ENCODE results near the gene ZNHIT1.

DNA sequence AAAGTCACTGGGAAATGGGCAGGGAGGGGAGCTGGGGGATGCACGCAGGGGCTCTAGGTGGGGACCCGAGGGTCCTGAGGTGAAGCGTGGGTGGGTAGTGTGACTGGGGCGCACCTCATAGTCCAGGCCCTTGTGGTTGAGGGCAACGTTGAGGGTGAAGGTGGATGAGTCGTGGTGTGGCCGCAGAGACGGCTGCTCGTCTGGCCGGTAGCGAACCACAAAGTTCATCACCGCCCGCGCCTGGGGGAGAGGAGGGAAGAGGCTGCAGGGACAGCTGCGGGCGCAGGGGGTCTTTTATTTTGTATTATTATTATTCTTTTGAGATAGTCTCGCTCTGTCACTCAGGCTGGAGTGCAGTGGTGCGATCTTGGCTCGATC is 11.3 kb upstream of the ZNHIT1 start:
- TF ChIP-seq, protein P1, sequence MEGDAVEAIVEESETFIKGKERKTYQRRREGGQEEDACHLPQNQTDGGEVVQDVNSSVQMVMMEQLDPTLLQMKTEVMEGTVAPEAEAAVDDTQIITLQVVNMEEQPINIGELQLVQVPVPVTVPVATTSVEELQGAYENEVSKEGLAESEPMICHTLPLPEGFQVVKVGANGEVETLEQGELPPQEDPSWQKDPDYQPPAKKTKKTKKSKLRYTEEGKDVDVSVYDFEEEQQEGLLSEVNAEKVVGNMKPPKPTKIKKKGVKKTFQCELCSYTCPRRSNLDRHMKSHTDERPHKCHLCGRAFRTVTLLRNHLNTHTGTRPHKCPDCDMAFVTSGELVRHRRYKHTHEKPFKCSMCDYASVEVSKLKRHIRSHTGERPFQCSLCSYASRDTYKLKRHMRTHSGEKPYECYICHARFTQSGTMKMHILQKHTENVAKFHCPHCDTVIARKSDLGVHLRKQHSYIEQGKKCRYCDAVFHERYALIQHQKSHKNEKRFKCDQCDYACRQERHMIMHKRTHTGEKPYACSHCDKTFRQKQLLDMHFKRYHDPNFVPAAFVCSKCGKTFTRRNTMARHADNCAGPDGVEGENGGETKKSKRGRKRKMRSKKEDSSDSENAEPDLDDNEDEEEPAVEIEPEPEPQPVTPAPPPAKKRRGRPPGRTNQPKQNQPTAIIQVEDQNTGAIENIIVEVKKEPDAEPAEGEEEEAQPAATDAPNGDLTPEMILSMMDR (IDR thresholded peaks at IDR 0.05) = no peak
- no peak for TF ChIP-seq POLR2A (IDR thresholded peaks at IDR 0.05)

Measured in prostate gland (tissue), 2 donors.